Ovary (tissue), 3 donors: ENCODE measurements around the gene DNALI1.

Experiments used
- EP300 ChIP-seq: sonication (generic); formaldehyde crosslinking; IDR thresholded peaks from one replicate; pipeline ENCODE4 v1.6.1; 2017; ENCODE audit warnings: antibody characterized with exemption
- TF ChIP-seq, protein P1 (sequence below), 3 donors: fragments of 450-650 bp in 2 of 3; fragments of 200-600 bp in 1 of 3; IDR thresholded peaks; one replicate each; pipeline versions ENCODE4 v1.5.1 to v1.8.0; 2016 to 2022; ENCODE audit warnings: antibody characterized with exemption in 3 of 3, mild to moderate bottlenecking in 1 of 3
- donor health status: DM: no; HTN: no; CAD: no.

DNA sequence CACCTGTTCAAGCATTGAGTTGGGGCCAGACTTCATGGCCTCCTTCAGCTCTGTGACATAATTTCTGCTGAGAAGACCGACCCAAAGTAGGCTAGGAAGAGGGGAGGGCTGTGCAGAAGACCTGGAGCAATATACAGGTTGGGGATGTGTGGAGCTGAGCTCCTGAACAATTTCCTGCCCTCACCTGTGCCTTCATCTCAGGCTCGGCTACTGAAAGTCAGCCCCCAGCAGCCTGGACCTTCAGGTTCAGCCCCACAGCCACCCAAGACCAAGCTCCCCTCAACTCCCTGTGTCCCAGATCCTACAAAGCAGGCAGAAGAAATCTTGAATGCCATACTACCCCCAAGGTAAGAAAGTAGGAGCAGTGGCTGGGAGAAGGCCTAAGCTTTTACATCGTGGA, 662 bp downstream of the DNALI1 start:
- TF ChIP-seq, protein P1, sequence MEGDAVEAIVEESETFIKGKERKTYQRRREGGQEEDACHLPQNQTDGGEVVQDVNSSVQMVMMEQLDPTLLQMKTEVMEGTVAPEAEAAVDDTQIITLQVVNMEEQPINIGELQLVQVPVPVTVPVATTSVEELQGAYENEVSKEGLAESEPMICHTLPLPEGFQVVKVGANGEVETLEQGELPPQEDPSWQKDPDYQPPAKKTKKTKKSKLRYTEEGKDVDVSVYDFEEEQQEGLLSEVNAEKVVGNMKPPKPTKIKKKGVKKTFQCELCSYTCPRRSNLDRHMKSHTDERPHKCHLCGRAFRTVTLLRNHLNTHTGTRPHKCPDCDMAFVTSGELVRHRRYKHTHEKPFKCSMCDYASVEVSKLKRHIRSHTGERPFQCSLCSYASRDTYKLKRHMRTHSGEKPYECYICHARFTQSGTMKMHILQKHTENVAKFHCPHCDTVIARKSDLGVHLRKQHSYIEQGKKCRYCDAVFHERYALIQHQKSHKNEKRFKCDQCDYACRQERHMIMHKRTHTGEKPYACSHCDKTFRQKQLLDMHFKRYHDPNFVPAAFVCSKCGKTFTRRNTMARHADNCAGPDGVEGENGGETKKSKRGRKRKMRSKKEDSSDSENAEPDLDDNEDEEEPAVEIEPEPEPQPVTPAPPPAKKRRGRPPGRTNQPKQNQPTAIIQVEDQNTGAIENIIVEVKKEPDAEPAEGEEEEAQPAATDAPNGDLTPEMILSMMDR (IDR thresholded peaks at IDR 0.05), result no peak
- TF ChIP-seq EP300, result no peak
